NCI-H345 treated with DMSO at 0.1 percent for 48 hours (cell line): ENCODE measurements around the gene METRNL.

ENCODE experiments used
- DNase-seq: peaks from one replicate; lab custom pipeline; 2025; ENCODE audit not compliant: unreplicated experiment; lab: John Stamatoyannopoulos, UW

METRNL gene

DNA sequence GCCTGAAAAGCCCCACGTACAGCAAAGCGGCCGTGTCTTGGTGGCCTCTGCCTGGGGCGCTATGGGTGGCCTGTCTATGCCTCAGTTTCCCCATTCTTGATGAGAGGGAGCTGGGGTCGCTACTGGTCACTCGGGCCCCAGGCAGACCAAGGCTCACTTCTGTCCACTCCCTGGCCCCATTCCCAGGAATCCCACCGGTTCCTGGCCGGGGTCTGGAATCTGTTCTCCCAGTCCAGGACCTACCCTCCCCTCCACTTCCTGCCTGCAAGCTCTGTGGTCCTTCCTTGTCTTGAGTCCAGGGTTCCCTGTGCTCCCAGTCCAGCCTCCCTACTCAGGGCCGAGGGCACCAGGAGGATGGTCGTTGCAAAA is 24.5 kb downstream of the METRNL start:
- no peak for DNase-seq

DNA sequence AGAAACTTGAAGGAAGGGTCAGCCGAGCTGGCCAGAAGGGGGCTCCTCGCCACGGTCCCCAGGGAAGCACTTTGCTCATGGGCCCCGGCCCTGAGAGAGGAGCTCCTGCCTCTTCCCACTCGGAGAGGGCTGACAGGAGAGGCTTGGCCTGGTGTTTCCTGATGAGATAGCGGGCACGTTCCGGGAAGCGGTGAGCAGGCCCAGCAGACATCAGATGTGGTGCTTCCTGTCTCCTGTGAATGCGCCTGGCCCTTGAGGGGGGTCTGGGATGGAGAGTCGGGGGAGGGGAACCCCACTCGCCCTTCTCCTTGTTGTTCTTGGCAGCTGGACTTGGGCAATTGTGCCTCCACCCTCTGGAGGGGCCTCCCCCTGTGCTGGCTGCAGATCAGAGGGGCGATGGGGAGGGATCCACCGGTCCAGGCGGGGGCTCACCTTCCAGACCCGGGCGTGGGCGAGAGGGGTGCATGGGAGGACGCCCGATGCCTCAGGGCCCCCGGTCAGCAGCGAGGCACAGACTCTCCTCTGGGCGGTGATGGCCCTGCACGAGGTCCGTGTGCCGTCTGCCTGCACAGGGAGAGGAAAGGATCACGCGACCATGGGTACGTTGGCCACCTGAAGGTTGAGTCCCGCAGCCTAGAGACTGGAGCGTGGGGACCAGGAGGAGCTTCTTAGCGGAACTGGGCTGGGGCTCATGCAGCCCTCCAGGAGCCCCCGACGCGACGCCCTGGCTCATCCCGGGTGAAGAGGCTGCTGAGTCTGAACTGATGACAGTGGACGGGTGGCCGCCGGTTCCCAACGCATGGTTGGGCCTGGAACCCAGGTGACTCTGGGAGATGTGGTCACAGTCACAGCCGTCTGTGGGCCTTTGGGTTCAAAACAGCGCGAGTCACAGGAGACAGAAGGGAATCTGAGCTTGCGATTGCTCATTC is 25.4 kb downstream of the METRNL start:
- no peak for DNase-seq

DNA sequence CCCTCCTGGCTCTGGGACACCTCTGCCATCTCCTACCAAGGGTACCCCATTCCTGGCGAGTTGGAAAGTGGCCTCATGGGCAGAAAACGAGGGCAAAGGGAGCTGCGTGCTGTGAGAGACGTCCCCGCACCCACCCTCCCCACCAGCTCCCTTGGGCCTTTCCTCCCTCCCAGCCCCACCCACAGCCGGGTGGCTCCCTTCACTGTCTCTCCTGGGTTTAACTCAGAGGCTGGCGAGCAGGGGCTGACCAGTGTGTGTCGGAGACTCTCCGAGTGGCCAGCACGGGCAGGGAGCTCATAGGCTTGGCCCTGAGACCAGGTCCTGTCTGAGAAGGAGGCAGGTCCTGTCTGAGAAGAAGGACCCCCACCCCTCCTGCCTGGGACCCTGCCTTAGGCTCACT is 26.1 kb downstream of the METRNL start:
- DNase-seq = no peak

DNA sequence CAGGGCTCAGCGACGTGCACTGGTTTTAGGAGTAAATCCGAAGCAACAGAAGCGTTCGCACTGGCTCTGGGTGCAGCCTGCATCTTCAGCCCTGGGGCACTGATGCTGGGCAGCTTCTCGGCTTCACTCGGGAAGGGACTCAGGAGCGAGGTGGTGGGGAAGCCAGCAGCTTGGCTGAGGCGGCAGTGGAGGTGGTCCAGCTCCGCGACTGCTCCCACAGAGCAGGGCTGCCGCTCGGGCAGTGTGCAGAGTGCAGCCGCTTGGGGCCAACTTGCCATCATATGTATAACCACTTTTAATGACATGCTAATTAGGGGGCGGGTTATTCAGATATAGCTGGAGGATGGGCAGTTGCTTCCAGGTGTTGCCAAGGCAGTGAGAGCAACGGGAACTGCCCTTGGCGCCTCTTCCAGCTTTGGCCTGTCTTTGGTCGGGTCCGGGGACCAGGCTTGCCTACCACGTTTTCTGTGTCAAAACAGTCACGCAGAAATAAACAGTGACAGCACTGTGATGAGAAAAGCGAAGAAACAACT is 26.7 kb downstream of the METRNL start:
- no peak for DNase-seq

DNA sequence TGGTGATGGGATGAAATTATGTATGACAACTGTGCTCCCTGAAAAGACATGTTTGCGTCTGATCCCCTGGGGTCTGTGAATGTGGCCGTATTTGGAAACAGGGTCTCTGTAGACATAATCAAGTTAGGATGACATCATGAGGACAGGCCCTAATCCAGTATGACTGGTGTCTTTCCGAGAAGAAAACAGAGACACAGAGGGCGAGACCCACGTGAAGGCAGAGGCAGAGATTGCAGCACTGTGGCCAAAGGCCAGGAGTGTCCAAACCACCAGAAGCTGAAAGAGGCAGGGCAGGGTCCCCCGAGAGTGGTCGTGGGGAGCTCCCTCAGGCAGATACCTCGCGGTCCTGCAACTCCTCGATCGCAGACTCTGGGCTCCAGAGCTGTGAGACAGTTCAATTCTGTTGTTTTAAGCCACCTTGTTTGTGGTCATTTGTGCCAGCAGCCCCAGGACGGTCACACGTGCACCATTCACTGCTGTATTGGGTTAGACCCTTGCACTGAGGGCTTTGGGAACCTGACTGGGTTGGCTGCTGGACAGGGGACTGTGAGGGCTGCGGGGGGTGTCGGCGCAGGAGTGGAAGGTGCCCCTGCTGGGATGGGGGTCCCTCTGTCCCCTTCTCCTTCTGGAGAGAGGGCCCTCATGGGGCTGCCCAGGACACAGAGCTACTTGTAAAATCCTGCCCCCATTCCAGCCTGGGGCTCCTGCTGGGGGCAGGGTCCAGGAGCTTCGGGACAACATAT is 27.7 kb downstream of the METRNL start:
- DNase-seq = no peak

DNA sequence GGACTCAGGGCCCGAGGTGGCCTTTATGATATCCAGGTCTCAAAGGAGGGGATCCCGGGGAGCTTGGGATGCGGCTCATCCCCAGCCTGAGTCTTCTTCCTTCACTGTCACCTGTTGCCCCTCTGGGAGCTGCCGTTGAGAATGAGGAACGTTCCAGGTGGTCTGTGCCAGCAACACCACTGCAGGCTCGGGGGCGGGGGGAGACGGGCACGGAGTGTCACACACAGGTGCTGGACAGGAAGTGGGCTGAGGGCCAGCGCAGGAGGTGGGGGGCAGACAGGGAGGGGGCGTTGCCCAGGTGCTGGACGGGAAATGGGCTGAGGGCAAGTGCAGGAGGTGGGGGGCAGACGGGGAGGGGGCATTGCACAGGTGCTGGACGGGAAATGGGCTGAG is 28.2 kb downstream of the METRNL start:
- DNase-seq = no peak

DNA sequence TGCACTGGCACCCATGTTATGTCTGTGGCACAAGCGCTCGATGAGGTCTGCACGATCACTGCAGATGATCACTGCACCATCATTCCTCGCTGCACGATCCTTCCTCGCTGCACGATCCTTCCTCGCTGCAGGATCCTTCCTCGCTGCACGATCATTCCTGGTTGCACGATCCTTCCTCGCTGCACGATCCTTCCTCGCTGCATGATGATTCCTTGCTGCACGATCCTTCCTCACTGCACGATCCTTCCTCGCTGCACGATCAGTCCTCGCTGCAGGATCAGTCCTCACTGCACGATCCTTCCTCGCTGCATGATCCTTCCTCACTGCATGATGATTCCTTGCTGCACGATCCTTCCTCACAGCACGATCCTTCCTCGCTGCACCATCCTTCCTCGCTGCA is 29.3 kb downstream of the METRNL start:
- no peak for DNase-seq

DNA sequence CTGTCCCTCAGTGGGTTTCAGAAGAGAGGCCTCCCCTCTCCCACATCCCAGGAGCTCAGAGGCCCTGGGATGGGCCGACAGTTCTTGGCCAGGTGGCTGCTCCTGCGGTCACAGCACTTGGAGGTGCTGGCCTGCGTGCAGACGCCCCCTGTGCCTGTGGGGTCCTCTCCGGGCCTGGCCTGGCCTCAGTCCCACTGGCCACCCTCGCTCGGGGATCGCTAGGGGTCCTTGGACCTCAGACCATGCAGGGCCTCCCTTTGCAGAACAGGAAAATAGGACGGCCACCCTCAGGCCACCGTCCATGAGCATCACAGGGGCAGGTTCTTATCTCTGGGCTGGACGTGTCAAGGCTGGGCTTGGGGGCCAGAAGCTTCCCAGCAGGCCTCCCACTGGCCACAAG is 30.0 kb downstream of the METRNL start:
- no peak for DNase-seq

DNA sequence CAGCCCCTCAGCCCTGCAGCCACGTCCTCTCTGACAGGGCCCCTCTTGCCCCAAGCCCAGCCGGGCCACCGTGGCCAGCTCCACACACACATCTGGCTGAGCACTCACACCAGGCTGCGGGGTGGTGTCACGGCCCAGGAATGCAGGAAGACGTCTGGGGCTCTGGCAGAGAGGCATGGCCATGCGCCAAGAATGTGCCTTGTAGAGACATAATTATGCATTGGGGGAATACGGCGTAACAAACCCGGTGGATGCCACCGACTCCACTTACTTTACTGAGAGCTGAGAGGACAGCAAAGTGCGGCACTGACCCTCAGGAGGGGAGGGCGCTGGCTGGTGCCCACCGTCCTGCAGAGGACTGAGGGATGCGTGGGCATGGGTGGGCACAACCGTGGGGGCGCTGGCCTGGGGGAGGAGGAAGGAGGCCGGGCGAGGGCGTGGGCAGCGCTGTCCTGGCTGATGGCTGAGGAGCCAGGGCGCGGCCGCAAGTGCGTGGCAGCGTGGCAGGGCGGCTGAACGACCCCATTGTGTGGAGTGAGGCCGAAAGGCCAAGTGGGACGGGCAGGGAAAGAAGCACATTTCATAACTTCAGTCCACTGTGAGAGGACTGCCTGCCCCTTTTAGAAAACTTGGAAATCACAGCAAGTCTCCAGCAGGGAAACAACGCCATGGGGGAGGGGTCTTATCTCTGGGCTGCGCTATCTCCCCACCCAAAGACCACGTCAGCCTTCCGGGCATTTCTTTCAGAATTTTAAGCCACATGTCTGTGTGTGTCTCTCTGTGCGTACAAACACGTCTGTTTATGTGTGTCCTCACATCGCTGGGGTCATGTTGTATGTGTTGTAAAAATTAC is 30.6 kb downstream of the METRNL start:
- DNase-seq = no peak

DNA sequence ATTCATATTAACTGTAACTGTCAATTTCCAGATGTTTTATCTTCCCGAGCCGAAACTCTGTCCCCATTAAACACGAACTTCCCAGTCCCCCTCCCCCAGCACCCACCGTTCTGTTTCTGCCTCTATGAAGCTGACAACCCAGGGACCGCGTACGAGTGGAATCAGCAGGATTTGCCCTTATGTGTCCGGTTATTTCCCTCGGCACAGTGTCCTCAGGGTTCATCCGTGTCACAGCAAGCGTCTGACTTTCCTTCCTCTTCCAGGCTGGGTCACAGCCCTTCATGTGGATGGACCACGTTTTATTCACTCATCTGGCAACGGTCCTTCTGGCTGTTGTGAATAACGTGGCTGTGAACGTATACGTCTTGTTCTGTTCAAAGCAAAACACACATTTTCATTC is 31.3 kb downstream of the METRNL start:
- DNase-seq = no peak

DNA sequence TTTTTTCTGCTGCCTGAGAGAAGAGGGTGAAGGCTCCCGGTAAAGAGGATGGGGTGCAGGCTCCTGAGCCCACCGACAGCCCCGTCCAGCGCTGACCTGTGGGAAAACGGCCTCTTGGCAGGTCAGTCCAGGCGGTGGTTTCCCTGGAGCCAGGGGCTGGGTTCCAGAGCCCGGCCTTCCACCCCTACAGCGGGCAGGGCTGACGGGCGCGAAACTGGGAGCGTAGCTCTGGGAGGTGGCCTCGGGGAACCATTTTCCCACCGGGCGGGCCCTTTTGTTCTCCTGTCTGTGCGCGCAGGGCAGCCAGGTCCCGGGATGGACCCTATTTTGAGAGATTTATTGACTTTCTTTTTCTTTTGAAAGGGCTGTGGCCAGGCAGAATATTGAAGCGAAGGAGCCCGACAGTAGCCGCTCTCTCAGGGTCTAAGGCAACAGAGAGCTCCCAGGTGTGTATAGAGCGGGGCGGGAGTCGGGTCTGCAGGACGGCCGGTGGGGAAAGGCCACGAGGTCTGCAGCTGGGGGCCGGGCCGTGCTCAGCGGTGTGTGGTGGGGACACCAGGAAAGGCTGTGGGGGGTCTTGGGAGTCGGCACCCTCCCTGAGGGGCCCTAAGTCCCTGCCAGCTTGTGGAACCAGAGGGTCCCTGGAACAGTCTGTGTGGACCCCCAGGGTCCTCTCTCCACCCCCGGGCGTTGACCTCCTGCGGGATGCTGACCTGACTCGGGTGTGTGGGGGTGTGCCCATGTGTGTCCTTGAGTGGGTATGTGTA is 32.3 kb downstream of the METRNL start:
- DNase-seq = no peak

DNA sequence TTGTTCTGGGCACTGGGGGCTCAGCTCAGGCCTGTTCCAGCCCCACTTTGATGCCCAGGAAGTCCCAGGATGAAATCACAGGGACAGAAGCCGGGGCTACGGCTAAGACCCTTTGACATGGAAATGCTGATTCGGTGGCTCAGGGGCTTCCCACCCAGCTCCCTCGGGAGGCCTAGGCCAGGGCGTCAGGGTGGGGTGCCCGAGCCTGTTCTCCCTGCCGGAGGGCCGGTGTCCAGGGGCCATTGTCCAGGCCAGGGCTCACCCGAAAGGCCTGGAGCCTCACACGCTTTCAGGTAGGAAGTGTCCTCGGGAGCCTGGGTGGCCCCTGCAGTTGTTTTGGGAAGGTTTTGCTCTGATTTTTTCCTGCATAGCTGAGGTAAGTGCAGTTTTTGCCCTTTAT is 34.0 kb downstream of the METRNL start:
- no peak for DNase-seq

DNA sequence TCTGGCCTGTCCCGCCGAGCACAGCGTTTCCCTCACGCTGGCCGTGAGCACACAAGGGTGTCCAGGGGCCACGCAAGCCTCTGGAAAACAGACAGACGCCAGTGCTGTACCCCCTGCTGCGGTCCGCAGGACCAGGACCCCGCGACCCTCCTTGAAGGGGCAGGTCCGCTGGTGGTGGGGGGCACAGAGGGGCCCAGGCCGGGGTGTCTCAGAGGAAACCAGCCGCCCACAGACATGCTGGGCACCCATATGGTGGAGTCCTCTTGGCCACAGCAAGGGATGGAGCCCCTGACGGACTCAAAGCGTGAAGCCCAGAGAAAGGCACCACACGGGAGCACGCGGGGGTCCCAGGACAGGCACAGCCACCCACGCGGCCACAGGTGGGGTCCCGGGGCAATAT is 34.4 kb downstream of the METRNL start:
- DNase-seq = no peak

DNA sequence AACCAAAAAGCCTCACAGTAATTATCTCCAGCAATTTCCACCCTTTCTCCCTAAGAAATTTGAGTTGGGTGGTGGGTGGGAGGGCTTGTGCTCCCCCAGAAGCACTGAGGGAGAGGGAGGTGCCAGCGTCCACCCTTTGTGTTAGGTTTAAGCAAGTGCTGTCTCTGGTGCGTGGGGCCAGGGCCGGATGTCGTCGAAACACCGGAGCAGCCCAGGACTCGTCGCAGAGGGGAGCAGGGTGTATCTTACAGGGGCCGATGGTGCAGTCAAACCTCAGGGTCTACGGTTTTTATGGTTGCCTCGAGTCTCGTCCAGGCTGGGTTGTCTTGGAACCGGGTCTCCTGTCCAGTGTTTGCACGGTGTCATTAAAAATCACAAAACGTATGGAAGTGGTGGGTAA is 35.3 kb downstream of the METRNL start:
- DNase-seq = no peak

DNA sequence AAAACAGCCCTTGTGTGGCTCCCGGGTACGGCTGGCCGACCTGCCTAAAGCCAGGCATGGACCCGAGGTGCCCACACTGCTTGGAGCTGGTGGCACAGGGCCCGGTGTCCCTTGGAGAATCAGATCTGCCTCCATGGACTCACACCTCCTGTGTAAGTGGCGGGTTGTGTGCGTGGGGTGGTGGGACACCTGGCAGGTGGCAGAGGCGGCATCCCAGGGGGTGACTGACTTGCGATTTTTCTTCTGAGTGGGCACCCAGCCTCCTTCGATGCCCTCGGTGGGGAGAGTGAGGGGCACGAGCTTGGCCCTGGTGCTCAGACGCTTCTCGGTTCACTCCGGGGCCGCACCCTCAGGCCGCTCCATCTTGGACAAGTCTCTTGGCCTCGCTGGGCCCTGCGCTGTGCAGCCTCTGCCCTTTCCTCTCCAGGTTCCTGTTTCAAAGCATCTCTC is 35.8 kb downstream of the METRNL start:
- no peak for DNase-seq

DNA sequence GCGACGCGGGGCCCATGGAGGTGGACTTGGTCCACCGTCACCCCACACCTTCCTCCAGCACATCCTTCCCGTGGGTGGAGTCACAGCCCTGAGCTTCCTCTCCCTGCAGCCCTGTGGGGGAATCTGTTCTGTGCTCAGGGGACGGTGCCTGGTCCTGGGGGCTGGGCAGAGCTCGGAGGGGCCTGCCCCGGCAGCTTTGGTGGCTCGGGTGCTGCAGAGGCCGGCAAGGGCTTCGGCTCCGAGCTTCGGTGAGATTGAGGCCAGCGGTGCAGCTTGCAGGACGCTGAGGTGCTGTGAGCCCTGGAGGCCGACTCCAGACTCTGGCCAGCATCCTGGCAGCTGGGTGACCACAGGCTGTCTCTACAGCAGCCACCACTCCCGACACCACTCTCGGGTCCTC is 36.4 kb downstream of the METRNL start:
- DNase-seq = no peak

DNA sequence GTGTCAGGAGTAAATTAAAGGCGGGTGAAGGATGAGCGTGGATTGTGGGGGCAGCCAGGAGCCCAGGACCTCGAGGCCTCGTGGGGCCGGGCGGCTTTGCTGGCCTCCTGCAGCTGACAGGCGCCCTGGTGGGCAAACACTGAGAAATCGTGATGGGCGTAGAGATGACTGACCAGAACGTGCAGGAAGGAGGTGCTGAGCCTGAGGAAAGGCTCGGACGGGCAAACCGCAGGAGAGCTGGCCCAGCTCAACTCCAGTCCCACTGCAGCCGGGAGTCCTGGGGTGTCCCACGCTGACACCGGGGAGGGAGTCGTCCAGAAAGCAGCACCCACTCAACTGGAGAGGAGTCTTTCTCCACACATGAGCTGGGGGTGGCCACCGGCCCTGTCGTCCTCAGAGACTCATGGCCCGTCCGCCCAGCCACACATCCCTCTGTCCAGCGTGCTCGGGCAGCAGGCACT is 36.9 kb downstream of the METRNL start:
- DNase-seq = no peak

DNA sequence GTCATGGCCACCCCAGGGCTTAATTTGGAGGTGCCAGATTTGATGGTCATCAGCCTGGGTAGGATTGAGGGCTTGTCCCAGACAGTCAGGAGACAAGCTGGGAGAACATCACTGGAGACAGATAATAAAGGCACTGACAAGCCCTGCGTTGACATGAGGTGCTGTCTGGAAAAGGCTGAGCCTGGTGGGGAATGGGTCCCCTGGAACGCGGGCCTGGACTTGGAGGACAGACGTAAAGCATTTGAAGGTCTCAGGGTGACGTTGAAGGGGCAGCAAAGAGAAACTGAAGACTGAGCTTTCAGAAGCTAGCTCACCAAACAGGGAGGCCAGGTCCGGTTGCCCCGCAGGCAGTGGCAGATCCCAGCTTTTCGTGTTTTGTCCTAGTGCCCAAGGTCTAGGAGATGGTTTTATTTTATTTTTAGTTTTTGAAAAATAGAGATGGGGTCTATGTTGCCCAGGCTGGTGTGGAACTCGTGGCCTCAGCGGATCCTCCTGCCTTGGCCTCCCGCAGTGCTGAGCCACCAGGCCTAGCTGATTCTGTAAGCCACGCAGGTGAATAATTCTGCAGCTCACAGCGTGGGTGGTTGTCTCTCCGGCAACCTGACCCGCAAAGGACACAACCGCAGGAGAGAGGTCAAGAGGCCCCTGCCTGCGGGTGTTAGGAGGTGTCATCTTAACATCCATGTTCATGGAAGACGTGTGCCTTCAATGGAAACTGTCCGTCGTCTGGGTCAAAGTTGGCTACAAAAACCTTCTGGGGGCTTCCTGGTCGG is 37.6 kb downstream of the METRNL start:
- no peak for DNase-seq

DNA sequence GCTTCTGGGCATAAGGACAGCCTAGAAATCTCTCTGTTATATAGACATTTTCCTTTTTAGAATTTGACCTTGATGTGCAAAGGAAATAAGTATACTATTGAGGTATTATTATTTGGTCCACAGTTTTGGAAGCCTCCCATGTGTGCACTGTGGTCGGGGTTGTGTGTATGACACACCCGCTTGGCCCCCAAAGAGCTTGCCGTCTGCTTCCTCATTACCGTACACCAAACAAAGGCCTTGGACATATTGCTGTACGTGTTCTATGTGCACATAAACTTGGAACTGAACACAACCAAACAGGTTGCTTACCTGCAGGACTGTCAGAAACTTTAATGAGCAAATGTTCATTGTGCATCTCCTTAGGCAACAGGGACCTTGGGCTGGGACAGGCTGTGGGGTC is 38.2 kb downstream of the METRNL start:
- DNase-seq = no peak
